GM21447 (cell line): ENCODE measurements around the gene SOX9.
"Not testable (repeated sequence)": the region's sequence is repeated elsewhere in the genome, so short reads cannot be mapped to it uniquely, and the experiment has no call there.

Source experiments
- ATAC-seq: cut with Tn5 transposase; IDR thresholded peaks from one replicate; pipeline ENCODE4 v1.9.1; 2021; ENCODE audit not compliant: unreplicated experiment

SOX9 gene

DNA sequence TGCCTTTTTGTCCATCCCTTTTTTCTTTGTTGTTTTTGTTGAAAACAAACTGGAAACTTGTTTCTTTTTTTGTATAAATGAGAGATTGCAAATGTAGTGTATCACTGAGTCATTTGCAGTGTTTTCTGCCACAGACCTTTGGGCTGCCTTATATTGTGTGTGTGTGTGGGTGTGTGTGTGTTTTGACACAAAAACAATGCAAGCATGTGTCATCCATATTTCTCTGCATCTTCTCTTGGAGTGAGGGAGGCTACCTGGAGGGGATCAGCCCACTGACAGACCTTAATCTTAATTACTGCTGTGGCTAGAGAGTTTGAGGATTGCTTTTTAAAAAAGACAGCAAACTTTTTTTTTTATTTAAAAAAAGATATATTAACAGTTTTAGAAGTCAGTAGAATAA is 4.9 kb downstream of the SOX9 start:
- no peak for ATAC-seq

DNA sequence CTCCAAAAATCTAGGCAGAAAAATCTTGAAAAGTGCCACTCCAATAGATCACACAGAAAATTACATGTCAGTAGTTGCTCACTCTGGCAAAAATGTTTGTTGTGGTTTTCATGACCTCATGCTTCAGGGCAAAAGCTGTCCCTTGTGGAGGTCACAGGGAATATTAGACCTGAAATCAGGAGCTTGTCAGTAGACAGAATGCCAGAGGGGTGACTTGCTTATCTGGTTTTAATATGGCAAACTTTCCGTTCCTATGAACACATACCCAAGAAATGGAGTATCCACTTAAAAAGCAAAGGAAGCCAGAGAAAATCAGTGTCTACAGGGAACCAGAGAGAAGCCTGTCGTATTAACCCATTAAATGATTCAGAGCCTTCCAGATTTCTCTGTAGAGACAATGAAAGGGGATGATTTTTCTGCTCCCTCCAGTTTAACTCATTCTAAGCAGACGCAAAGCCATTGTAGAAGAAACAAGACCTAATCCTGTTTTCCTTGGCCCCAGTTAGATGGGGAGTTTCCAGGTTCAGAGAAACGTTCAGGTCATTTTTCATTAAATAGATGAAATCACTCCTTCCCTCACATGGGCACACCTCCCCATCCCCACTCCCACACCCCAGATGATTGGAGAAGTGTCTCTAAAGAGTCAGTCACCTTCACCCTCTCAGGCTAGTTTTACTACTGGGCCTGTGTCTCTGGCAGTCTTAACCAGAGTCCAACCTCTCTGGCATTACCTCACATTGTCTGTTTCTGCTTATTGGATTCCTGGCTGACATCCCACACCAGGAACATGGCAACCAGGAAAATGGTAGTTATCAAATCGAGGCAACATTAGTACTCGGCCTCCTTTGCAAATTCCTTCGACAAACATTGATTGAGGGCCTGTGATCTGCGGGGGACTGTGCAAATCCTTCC is 6.0 kb downstream of the SOX9 start:
- no peak for ATAC-seq

DNA sequence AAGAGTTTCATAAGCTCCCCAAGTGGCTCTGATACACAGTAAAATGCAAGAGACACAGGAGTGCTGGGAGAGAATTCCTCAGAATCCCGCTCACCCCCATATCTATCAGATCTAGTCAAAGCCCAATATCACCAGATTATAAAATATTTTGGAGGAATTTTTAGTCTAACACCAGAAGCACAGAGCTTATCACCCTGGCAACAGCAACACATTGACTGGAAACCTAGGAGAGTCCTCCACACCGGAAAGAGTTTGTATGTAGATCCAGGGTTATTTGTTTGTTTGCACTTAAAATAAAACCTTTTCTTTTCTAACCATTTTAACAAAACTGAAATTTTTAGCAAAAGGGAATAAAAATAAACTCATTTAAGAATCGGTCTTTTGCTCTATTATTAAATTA is 7.2 kb downstream of the SOX9 start:
- no peak for ATAC-seq

DNA sequence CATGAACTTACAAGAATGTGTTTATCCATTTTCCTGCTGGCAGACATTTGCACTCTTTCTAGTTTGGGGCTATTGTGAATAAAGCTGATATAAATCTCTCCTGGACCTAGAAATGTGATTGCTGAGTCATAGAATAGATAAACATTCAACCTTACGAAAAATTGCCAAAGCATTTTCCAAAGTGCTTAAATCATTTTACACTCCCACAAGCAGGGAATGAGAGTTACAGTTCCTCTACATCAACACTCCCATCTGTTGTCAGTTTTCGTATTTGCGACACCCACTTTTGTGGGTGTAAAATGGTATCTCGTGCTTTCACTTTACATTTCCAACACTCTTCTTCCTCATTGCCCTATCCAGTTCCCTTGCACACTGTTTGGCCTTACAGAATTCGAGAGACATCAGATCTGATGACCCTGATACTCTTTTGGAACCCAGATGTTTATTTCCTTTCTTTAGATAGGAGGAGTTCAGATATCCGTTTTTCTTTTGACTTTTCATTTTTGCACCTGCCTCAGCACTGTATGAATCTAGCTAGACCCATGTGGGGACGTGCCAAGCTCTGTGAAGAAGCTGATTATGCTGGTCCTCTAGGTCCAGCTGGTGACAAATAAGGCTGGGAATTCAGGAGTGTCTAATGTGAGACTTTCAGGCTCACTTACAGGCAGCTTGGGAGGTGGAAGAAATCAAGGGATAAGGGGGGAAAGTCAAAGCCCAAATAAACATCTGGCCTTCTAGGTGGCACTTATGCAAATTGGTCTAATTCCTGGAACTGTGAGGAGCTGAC is 14.0 kb downstream of the SOX9 start:
- ATAC-seq, result no peak

DNA sequence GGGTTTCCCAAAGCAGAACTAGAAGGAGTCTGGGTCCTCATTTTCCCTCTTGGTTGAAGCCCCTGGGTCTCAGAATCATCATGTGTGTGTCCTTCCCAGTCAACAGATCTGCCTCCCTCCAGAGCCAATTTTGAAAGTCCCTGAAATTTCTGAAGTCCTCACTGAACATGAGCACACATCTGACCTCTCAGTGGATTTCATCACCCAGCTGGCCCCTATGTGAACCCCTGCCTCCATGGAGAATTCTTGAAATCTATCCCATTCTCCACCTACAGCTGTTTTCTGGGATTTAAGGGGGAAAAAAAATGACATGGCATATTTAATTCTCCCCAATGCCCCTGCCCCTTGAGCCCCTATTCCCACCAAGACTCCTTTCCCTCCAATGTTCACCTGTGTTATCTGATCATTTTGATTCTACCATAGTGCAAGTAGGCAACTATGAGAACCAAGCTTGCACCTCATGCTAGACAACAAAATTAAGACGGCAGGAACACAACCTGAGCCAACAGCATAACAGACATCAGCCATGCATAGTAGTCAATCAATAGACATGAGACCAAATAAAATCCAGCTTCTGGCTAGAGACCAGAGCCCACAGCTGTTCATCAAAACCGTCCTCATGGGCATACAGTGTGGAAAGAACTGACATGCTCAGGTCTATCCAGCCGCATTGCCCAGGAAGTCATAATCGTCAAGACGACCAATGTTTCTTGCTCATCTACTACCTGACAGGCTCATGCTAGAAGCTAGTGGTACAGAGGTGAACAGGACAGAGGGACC is 14.9 kb downstream of the SOX9 start:
- ATAC-seq, result no peak

DNA sequence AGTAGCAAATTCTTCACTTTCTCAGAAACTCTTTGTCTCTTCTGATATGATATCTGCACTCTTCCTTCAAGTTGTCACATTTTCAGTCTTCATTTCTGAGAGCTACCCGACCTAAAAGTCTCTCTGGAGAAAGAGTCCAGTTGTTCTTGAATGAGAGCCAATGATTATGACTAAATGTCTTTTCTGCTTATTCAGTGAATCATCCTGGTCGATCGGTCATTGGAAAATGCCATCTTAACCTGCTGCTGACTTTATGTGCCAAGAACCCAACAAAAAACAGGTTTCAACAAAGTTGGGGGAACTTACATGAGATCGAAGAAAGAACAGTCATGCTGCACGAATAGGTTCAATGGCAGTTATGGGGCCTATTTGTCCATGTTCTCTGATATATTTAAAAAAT is 15.9 kb downstream of the SOX9 start:
- no peak for ATAC-seq

DNA sequence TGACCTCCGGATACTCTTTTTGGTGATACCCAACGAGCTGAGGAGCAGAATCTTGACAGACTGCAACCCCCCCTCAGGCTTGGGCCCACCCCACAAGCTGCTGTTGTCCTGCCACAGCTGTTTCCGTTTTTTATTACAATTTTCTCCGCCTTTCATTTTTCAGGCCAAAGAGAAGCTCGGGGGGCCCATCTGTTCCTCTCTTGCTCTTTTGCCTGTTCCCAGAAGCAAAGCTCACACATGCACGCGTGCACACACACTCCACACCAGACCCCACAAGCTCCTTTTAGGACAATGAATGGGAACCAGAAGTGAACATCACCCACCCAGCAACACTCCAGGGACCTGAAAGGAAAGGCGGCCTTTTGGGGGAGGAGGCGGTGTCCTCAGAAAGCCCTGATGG is 16.3 kb downstream of the SOX9 start:
- ATAC-seq, result no peak

DNA sequence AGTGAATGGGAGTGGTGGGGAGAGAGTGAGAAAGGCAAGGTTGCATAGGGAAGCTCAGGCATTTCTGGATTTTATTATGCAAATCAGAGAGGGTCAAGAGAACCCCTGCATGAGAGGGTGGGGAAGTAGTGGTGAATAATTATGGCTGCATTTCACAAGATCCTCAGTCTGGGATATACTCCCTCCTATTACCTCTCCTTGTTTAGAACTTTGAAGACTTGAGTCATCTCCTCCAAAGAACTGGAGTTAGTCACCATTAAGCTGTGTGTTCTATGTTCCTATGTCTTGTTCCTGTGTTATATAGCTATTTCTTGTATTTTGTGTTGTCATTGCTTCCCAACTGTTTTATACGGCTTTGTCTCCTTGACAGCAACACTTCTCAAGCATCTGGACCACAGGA is 18.4 kb downstream of the SOX9 start:
- no peak for ATAC-seq

DNA sequence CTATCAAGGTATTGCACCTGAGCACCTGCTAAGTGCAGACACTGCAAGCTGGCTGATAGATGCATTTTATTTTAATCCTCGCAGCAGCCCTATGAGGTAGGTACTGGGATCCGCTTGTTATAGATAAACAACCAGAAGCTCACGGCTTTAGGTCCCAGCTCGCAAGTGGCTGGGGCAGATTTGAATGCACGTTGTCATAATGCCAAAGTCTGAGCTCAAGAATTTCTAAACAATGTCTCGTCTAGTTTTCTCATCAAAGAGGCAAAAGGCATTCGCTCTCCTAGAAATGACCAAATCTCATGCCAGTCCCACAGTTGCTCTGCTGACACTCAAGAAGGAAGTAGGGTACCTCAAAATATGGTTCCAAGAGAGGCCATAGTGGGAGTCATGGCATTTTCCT is 20.5 kb downstream of the SOX9 start:
- ATAC-seq, result no peak

DNA sequence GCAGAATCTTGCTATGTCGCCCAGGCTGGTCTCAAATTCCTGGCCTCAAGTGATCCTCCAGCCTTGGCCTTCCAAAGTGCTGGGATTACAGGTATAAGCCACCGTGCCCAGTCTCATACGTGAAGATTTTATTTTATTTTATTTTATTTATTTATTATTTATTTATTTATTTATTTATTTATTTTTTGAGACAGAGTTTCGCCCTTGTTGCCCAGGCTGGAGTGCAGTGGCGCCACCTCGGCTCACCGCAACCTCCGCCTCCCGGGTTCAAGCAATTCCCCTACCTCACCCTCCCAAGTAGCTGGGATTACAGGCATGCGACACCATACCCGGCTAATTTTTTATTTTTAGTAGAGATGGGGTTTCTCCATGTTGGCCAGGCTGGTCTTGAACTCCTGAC is 21.3 kb downstream of the SOX9 start:
- ATAC-seq, result not testable (repeated sequence)

DNA sequence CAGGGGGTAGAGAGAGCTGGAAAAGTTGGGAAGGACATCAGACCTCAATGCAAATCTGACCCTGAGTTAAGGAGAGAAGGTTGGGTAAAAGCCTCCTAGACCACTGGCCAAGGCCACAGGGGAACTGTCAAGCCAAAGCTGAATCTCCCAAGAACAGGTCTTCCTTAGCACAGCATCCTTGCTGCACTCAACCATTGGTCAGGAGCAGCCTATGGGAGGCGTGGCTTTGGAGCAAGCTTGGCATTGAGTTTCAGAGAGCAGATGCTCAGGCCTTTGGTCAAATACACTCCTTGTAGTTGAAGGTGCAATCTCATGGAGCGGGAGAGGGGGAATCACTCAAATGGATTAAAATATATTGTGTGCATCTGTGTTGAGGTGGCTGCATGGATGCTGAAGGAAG is 21.8 kb downstream of the SOX9 start:
- no peak for ATAC-seq

DNA sequence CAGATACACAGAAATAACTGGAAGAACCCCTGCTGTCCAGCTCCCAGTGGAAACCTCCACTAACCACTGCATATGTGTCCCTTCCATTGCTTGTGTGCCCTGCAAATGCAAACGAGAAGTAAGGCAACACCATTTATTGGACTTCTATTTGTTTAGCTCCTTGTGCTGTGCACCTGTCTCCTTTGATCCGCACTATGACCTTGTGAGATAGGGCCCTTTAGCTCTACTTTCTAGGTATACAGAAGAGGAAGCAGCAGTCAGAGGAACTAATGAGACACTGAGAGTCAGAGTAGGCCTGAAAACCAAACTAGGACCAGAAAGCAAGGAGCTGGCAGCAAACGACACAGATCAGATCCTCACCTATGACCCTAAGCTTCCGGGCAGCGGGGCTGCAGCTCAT is 22.4 kb downstream of the SOX9 start:
- ATAC-seq, result no peak

DNA sequence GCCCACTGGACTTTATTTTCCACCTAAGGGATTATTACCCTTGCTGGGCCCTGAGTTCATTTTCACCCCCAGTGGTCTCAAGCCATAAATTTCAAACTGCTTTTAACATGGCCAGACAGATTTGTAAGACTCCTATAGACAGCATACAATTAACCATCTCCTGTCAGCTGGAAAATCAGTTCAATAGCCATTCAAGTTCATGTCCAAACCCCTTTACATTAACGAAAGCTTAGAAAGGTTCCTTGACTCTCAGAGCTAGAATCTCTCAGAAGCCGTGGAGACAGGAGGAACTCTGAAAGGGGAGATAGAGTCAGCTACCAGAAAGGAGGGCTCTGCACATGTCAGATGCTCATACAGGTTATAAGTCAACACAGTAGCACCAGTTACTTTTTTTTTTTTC is 23.3 kb downstream of the SOX9 start:
- no peak for ATAC-seq

DNA sequence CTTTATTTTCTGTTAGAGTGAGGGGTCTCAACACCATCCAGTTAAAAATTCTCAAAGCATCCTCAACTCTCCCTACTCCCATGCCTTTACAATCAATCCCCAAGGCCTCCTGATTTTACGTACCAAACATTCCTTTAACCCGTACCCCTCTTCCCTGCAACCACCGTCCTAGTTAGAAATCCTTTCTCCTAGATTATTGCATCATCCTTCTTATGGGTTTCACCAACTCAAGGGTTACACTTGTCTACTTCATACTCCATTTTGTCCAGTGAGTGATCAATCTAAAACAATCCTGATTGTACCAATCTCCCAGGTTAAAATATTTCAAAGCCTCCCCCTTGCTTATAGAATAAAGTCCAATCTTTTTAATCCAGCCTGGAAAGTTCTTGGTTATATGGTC is 24.7 kb downstream of the SOX9 start:
- no peak for ATAC-seq

DNA sequence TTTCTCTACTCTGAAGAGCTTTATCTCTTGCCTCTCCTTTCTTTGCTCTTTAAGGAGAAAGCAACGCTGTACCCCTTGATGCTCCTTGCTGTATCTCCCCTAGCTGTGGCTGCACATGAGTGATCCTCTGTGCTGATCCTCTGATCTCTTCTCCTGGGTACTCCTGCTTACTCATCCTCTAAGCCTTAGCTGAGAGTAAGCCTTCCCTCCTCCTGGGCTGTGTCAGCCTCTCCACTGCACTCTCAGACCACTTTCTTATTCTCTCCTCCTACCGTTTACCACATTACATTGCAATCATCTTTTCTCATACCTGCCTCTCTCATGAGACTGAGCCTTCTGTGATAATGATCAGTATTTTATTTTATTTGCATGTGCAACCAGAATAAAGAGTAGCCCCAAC is 25.1 kb downstream of the SOX9 start:
- no peak for ATAC-seq

DNA sequence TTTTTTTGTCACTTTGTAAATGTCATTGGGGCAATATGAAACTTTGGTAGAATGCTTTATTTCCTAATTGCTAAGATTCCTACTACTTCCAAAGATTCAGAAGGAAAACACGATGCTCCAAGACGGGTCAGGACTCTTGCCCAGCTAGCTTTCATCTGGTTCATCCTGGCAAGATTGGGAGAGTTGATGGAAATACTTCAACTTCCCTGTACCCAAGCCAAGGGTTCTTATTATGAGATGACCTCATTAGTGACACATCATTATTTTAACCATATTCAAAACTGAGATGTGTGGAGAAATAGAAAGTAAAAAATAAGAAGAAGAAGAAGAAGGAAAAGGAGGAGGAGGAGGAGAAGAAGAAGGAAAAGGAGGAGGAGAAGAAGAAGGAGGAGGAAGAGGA is 25.6 kb downstream of the SOX9 start:
- no peak for ATAC-seq

DNA sequence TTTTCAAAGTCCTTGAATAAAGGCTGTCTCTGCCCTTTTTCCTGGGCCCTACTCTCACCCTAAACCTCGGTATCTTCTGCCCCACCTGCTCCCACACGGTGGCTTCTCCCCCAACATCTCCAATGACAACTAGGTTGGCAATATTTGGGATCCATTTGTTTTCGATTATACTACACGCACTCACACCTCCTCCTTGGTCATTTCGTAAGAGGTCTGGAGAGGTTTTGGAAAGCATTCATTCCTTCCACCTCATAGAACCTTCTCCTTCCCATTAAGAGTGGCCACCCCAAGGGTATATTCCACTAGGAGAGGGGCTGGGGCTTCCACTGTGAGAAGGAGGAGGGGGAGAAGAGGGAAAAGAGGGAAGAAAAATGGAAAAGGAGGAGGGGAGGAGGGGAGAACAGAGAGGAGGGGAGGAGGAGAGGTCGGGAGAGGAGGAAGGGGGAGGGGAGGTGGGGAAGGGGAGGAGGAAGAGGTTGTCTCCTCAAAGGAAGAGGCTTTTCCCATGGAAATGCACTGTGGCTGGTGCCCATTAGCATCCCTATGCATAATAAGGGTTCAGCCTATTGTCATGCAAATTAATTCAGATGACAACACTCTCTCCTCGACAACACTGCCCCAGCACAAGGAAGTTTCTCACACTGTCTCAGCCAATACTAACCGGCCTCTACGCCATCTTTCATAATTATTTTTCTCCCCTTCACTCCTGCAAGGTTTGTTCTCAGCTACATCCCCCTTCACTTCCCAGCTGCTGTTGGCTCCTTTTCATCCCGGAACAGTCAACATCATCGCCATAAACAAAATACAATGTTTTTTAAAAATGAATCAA is 30.0 kb downstream of the SOX9 start:
- ATAC-seq, result no peak

DNA sequence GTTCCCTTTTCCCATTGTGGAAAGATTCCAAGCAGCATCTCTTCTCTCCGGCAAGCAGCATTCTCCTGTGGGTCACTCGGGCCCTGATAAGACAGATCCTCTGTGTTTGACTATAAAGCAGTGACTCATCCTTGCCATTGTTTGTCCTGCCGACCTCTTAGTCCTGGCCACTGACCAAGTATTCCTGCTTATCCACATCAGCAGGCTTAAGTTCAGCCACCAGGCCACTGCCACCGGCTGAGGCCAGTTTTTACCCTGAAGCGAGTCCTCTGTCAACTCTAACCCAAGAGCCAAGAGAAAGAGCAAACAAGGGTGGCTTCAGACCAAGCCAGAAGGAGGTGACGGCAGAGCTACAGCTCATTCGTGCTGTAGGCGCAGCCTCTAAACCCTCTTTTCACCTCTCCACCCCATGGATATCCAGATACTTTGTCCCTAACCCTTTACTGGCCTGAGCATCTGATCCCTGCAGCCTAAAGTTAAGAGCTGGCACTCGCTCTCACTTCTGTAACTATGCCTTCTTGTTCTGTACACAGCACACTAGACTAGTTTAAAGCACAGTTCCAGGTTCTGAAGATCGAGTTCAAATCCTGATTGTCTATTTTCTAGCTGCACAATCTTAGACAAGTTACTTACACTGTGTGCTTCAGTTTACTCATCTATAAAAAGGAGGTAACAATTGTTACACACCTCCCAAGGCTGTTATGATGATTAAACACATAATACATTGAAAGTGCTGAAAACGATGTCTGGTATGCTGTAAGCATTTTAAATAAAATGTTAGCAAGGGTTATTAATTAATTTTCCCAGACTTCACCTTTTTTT is 31.0 kb downstream of the SOX9 start:
- no peak for ATAC-seq

DNA sequence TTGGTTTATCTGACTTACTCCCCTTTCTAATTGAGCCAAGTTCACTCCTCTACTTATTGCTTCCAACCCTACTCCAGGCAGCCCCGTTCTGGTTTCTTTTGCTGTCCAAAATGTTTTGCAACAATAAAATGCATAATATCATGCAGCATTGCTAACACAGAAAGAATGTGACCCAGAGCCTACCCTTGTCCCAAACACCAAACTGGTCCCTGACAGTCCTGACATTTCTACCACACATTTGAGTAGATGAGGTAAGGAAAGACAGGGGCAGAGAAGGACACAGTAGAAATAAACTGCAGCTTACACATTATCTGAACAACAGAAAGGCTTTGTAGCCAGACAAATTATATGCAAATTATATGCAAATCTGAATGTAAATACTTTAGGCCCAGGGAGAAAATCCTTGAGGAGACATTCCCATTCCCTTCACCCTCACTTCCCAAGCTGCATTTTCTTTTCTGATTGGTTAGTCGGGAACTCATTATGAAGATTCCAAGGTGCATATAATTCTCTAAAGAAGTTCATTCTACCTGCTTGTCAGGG is 31.6 kb downstream of the SOX9 start:
- no peak for ATAC-seq
